Esophagus squamous epithelium (tissue), 4 donors: ENCODE data around the gene GDPD2.

Experiments used
- POLR2A ChIP-seq, 4 donors: fragments of 450-650 bp; IDR thresholded peaks; one replicate each; pipeline ENCODE4 v1.6.1; 2017; ENCODE audit warnings: antibody characterized with exemption in 4 of 4, mild to moderate bottlenecking in 4 of 4, moderate library complexity in 3 of 4
- TF ChIP-seq, protein P1 (sequence below), 6 experiments: fragments of 450-650 bp in 4 of 6; fragments of 200-600 bp in 2 of 6; sonication (generic) in 2 of 6; IDR thresholded peaks; one replicate each; pipeline ENCODE4 v1.5.1; 2016 to 2019; ENCODE audit warnings: antibody characterized with exemption in 6 of 6, mild to moderate bottlenecking in 4 of 6, moderate library complexity in 4 of 6

DNA sequence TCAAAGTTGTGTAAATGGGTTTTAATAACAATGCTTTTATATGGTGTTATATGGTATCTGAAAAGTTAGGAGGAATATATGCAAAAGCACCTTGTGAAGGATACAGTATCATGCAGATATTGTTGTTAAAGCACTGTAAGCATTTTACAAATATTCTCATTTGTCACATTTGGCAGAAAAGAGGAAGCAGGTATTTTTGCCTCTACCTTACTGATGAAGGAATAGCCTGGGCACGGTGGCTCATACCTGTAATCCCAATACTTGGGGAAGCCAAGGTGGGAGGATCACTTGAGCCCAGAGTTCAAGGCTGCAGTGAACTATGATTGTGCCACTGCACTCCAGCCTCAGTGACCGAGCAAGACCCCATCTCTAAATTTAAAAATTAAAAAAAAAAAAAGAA, 12.2 kb upstream of the GDPD2 start:
- TF ChIP-seq POLR2A (IDR thresholded peaks at IDR 0.05) = no peak
- TF ChIP-seq, protein P1, sequence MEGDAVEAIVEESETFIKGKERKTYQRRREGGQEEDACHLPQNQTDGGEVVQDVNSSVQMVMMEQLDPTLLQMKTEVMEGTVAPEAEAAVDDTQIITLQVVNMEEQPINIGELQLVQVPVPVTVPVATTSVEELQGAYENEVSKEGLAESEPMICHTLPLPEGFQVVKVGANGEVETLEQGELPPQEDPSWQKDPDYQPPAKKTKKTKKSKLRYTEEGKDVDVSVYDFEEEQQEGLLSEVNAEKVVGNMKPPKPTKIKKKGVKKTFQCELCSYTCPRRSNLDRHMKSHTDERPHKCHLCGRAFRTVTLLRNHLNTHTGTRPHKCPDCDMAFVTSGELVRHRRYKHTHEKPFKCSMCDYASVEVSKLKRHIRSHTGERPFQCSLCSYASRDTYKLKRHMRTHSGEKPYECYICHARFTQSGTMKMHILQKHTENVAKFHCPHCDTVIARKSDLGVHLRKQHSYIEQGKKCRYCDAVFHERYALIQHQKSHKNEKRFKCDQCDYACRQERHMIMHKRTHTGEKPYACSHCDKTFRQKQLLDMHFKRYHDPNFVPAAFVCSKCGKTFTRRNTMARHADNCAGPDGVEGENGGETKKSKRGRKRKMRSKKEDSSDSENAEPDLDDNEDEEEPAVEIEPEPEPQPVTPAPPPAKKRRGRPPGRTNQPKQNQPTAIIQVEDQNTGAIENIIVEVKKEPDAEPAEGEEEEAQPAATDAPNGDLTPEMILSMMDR (IDR thresholded peaks at IDR 0.05) = no peak
